CD1c-positive myeloid dendritic cell (primary cell): ENCODE measurements around the gene KCNK17.

Experiments used
- DNase-seq: peaks from one replicate; pipeline ENCODE4 v3.0.0-alpha.2; 2016; ENCODE audit errors: extremely low spot score

The KCNK17 gene, protein sequence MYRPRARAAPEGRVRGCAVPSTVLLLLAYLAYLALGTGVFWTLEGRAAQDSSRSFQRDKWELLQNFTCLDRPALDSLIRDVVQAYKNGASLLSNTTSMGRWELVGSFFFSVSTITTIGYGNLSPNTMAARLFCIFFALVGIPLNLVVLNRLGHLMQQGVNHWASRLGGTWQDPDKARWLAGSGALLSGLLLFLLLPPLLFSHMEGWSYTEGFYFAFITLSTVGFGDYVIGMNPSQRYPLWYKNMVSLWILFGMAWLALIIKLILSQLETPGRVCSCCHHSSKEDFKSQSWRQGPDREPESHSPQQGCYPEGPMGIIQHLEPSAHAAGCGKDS

GRCh38 chr6:39314273-39314795, at the start of gene KCNK17:
TSS of gene KCNK17 (minus strand) at chr6:39314419. CDS start at chr6:39314320, 99 bp downstream.
- no peak for DNase-seq

GRCh38 chr6:39363280-39363679, 49.1 kb upstream of the KCNK17 start:
- no peak for DNase-seq

DNA sequence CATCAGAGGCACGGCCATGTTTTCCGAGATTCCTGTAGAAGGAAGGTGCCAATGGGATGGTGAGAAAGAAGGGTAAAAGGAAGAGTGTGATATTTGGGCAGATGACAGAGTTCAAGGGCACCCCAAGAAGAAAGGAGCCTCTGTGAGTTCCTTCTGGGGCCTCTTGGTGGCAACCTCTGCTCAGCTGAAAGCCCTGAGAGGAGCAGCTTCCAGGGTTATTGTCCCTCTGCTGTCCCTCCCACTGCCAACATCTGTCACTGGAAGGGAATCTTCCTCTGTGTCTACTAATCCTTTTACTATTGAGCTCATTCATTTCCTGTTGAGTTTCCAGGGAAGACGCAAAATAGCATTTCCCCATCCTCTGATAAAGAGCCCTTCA, 48.3 kb upstream of the KCNK17 start:
- no peak for DNase-seq

DNA sequence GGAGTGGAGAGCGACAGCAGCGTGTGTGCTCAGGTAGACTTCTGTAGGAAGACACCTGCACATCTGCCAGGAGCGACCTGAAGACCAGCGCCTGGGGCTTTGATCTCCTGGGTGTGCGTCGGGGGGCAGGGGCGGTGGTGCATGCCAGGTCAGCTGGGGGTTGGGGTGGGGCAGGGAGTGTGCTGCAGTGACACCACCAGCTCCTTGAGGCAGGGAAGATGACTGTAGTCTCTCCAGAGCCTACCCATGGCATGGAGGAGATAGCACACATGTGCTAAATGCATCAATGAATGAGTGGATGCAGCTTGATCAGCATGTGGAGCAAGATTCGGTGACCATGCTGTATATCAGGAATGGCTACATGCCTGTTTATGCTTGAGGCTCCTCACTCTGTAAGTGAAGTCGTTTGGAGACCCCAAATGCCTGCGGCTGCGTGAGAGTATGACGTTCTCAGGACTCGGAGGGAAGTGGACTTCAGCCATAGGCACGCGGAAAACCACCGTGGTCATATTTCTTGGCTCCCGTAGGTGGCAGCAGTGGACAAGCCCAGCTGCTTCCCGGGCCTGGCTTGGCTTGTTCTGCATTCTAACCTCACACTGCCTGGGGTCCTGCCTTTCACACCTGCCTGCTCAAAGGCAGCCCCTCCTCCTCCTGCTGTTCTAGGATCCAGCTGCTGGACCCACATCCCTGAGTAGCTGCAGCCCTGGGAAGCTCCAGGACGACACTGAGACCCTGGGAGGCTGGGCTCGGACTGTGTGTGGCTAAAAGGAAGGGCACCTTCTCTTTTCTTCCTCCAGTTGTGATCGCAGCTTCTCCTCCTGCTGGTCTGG, 47.7 kb upstream of the KCNK17 start:
- DNase-seq: peak; percentile 66

- DNase-seq: no peak
Observed at GRCh38 chr6:39360378-39360777, 46.2 kb upstream of the KCNK17 start.

- DNase-seq: no peak
Observed at GRCh38 chr6:39357998-39358686, 43.9 kb upstream of the KCNK17 start.

DNA sequence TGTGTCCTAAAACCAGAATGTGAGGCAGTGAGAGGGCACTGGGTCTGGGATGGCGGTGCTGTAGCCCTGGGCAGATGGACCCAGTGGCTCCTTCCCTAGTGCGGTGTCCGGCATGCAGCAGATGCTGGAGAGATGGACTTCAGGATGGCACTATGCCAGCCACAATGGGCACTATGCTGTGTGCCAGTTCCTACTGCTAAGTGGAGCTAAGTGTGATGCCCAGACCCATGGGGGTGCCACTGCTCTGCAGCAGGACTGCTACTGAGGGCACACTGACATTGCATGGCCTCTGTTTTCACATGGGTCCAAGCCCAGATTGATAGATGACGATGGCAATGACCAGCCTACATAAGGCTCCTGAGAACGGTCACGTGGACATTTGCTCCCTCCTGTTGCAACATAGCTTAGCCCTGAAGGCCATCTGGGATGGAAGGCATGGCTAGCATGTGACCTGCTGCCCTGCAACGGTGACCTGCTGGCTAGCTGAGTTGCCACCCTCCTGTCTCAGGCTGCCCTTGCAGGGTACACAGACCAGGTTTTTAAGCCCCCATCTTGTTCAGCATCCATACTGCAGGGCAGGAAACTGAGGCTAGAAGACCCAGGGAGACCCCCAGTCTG, 39.6 kb upstream of the KCNK17 start:
- no peak for DNase-seq

DNA sequence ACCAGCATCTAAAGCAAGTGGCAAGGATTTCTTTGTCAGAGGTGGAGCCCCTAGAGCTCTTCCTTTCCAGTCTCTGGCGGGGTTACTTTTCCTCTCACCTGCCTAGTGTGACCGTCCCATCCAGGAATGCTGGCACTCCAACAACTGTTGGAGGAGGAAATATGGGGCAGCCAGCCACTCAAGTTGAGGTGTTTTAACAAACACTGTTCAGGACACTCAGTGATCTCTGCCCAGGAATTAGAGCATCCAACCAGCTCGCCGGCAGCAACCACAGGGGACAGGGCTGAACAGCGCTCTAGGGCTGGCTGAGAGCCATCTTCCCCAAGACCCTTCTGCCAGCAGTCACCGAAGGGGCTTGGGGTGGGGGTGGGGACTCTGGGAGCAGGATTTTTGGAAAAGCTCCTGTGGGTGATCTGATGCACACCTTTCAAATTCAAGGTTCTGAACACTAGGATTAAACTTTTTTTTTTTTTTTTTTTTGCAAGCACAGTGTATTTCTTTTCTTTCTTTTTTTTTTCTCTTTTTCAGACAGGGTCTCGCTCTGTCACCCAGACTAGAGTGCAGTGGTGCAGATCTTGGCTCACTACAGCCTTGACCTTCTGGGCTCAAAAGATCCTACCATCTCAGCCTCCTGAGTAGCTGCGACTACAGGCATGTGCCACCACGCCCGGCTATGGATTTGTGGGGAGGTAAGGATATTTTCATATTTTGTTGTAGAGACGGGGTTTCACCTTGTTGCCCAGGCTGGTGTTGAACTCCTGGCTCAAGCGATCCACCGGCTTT, 36.7 kb upstream of the KCNK17 start:
- no peak for DNase-seq

GRCh38 chr6:39348740-39349139, 34.5 kb upstream of the KCNK17 start:
- DNase-seq: no peak

DNA sequence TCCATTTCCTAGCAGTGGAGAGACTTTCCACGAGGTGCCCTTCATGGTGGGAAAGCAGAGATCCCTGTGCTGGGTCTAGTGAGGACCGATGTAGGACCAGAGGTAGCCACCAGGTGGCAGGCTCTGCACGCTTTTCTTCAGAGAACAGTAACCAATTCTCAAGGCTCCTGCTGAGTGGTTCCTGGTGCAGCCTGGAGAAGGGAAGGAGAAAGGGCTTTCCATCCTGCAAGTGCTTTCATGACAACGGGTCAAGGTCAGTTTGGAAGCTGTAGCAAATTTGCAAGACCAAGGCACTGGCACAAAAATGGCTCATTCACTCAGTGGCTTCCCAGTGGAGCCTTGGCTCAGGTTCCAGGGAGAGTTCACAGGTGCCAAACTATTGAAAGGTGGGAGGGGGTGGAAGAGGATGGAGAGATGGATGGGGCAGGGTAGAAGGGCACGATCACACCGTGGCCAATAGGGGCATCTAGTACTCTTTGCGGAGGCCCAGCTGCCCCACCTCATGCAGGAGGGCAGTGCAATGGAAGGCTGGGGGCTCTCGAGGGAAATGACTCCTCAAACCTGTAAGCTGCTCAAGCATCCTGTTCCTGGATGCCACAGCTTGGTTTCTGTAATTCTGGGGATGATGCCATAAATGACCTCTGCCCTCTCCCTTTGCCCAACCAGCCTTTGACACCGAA, 33.8 kb upstream of the KCNK17 start:
- peak; percentile 71 for DNase-seq

DNA sequence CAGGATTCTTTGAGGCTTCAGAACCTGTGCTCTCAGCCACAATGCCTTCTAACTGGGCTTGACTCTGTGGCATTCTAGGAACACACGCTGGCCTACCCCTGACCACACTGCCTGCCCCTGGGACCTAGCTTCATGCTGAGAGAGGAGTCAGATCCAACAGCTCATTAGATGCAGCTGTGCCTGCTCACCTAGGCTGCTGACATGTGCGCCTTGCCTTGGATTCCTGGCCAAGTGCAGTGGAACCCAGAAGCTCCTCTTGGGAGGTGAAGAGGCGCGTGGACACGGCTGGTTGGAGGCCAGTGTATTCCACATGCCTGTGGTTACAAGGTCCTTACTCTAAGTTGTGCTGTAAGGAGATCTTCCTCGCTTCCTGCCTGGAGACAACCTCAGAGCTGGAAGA, 33.0 kb upstream of the KCNK17 start:
- no peak for DNase-seq

DNA sequence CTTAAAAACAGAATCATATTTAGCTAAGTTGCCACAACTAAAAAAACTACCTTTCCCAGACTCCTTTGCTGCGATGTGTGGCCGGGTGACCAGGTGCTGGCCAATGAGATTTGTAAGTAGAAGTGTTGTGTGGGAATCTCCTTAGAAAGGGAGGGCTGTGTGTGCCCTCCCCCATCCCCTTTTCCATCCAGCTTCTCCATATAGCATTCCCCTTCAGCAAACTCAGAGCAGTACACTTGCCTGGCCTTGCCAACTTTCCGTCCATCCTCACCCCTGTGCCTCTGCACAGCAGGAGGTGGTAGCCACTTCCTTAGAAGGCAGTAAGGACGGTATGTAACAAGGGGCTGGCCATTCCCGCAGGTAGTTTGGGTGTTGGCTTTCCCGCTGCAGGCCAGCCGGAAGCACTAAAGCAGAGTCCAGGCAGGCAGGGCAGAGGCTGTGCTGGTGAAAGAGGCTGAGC, 30.6 kb upstream of the KCNK17 start:
- DNase-seq: no peak

DNA sequence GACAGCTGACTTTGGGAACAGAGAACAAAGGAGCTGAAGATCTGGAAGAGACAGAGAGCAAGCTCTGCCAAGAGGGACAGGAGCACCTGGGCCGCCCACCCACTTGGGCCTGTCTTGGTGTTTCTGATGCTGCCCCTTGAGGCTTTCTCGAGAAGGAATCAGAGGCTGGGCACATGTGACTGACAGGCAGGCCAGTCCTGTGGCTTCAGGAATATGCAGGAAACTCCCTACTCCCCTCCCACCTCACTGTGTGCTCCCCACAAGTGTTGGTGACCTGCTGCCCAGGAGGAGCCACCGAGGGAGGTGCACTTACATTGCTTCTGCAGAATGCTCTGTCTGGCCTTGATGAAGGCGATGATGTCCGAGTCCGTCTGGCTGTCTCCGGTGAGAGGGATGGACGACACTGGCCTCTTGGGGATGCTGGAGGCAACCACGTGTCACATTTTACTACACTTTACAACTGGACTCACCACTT, 29.2 kb upstream of the KCNK17 start:
- no peak for DNase-seq

DNA sequence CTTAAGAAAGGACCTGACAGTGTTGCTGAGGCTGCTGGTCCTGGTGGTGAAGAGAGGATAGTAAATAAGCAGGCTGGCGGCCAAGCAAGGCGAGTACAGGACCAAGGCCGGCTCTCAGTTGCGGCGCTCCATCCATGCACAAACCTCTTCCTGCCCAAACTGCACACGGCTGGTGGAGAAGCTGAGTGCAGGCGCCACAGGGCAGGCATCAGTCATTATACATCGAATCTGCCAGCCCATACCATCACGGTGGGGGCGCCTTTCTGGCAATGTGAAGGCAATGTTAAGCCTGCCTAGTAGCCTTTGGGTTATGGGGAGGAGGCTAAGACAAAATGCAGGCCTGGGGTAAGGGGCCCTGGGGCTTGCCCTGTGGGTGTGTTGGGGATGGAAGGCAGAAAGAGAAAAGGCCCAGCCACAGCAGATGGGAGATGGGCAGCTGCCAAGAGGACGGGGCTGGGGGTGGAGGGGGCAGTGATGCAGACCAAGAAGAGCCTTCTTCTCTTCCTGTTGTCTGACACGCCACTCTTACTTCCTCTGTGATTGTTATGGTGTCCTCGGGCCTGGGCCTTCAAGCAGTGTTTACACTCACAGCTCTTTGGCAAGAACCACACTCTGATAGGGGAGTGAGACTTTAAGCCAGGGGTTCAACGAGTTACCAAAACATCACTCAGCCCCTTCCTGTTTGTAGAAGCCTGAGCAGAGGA, 28.6 kb upstream of the KCNK17 start:
- peak; percentile 69 for DNase-seq

DNA sequence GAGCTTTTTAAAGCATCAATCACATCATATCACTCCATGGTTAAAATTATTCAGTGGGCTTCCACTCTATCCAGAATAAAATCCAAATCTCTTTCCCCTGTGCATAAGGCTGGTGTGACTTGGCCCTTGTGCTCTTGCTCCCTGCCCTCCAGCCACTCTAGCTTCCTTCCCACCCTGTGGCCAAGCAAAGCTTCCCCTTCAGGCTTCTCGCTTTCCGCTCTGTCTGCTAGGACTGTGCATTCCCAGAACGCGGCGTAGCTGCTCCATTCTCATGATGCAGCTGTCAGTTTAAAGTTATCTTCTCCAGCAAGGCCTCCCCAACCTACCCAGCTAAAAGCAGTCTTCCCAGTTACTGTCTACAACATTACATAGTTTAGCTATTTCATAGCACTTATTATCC, 27.7 kb upstream of the KCNK17 start:
- peak; percentile 21 for DNase-seq

DNA sequence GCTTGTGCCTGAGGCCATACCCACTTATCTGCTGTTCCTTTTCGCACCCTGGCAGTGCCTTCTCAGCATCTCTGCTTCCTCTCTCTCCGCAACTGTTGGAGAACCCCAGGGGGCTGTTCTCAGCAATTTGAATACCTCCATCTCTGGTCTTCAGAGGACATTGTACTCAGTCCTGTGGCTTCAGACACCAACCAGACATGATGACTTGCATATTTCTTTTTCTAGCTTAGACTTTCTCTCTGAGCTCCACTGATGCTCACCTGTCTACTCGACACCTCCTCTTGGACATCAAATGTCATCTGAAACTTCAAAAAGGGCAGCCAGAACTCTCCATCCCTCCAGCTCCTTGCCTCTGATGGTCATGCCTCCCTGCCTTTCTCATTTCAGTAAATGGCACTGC, 27.1 kb upstream of the KCNK17 start:
- DNase-seq: no peak

GRCh38 chr6:39339868-39340550, 25.8 kb upstream of the KCNK17 start:
- DNase-seq: peak; percentile 36

DNA sequence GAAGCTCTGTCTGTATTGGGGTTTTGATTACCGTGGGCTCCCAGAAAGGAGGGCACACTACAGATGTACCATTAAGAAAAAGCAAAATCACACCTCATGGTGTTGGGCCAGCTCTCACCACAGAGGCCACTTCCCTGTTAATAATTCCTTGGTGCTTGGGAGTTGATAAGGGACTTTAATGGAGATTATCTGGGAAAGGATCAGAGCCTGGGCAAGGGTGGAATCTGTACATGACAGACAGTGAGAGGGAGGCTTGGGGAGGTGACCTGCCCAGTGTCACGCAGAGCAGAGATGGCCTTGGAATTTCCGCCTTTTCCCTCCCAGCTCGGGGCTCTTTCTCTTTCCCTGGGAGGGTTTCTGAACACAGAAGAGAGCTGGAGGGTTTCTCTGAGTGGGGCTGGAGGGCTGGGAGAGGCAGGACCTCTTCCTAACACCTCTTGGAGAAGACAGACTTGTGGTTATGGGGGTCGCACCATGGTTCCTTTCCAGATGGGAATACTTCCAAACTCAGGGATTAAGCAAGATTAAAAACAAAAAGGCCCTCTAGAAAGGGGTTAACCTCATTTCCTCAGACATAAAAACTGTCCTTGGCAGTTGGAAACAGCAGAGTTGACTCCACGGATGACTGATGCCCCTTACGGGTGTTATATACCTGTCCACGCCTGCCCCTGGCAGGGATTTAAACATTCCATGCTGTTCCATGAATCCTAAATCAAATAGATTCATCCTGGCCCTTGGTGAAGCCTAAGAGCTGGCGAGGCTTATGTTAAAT, 25.1 kb upstream of the KCNK17 start:
- DNase-seq: no peak
